NCI-H82 (cell line): Measurements from ENCODE around the gene GRID1.

ENCODE experiments used
- DNase-seq: peaks from one replicate; lab custom pipeline; 2025; lab: John Stamatoyannopoulos, UW

GRID1 gene

GRCh38 chr10:86211691-86212390 lies 154.8 kb downstream of the GRID1 start:
- no peak for DNase-seq

- DNase-seq: no peak
Measured at GRCh38 chr10:86210416-86210815, 156.2 kb downstream of the GRID1 start.

GRCh38 chr10:86209726-86210125 lies 156.9 kb downstream of the GRID1 start:
- no peak for DNase-seq

- DNase-seq: no peak
Measured at GRCh38 chr10:86207226-86207625, 159.4 kb downstream of the GRID1 start.

- DNase-seq: no peak
Measured at GRCh38 chr10:86206240-86206579, 160.4 kb downstream of the GRID1 start.

GRCh38 chr10:86205306-86206239 lies 161.0 kb downstream of the GRID1 start:
- no peak for DNase-seq

- DNase-seq: no peak
Measured at GRCh38 chr10:86204421-86205305, 161.9 kb downstream of the GRID1 start.

GRCh38 chr10:86203162-86203905 lies 163.3 kb downstream of the GRID1 start:
- no peak for DNase-seq

- DNase-seq: no peak
Measured at GRCh38 chr10:86202226-86202735, 164.3 kb downstream of the GRID1 start.

GRCh38 chr10:86200867-86201266 lies 165.7 kb downstream of the GRID1 start:
- DNase-seq: no peak

GRCh38 chr10:86200269-86200668 lies 166.3 kb downstream of the GRID1 start:
- DNase-seq: no peak

GRCh38 chr10:86199041-86199440 lies 167.6 kb downstream of the GRID1 start:
- DNase-seq: no peak

- no peak for DNase-seq
Measured at GRCh38 chr10:86198271-86198670, 168.3 kb downstream of the GRID1 start.

- DNase-seq: no peak
Measured at GRCh38 chr10:86197166-86197790, 169.3 kb downstream of the GRID1 start.

- no peak for DNase-seq
Measured at GRCh38 chr10:86195521-86196157, 171.0 kb downstream of the GRID1 start.

- no peak for DNase-seq
Measured at GRCh38 chr10:86194684-86195083, 171.9 kb downstream of the GRID1 start.

- no peak for DNase-seq
Measured at GRCh38 chr10:86193841-86194240, 172.8 kb downstream of the GRID1 start.

- no peak for DNase-seq
Measured at GRCh38 chr10:86192691-86193090, 173.9 kb downstream of the GRID1 start.

- no peak for DNase-seq
Measured at GRCh38 chr10:86192147-86192546, 174.4 kb downstream of the GRID1 start.

GRCh38 chr10:86191686-86192085 lies 174.9 kb downstream of the GRID1 start:
- DNase-seq: no peak
